GM21717 (cell line): Measurements from ENCODE around the gene DCST2.
A peak's percentile ranks its signal among the peaks of the same experiment; 100 is the strongest.

Experiments
- ATAC-seq: cut with Tn5 transposase; IDR thresholded peaks from one replicate; pipeline ENCODE4 v1.9.1; 2021; ENCODE audit warnings: mild to moderate bottlenecking, moderate library complexity; ENCODE audit not compliant: unreplicated experiment

DCST2 gene

GRCh38 chr1:155030243-155030795, 3.3 kb downstream of the DCST2 start:
- no peak for ATAC-seq

- no peak for ATAC-seq
These were observed 3.9 kb downstream of the DCST2 start for GRCh38 chr1:155029513-155030242.

- no peak for ATAC-seq
These were observed 7.0 kb downstream of the DCST2 start for GRCh38 chr1:155026588-155026987.

- no peak for ATAC-seq
These were observed 7.4 kb downstream of the DCST2 start for GRCh38 chr1:155026154-155026553.

GRCh38 chr1:155024315-155024714, 9.3 kb downstream of the DCST2 start:
- ATAC-seq: no peak

- ATAC-seq: no peak
These were observed 10.0 kb downstream of the DCST2 start for GRCh38 chr1:155023627-155024026.

GRCh38 chr1:155022927-155023236, 10.7 kb downstream of the DCST2 start:
- ATAC-seq: no peak

- ATAC-seq: no peak
These were observed 11.2 kb downstream of the DCST2 start for GRCh38 chr1:155022136-155022926.

- no peak for ATAC-seq
These were observed 14.0 kb downstream of the DCST2 start for GRCh38 chr1:155019377-155020245.

- ATAC-seq: no peak
These were observed 14.8 kb downstream of the DCST2 start for GRCh38 chr1:155018617-155019348.

GRCh38 chr1:155017946-155018316, 15.7 kb downstream of the DCST2 start:
- no peak for ATAC-seq

- peak; percentile 56 for ATAC-seq
These were observed 16.3 kb downstream of the DCST2 start for GRCh38 chr1:155017041-155017945.

GRCh38 chr1:155016231-155016831, 17.2 kb downstream of the DCST2 start:
- no peak for ATAC-seq

- ATAC-seq: no peak
These were observed 17.9 kb downstream of the DCST2 start for GRCh38 chr1:155015527-155016230.

- no peak for ATAC-seq
These were observed 18.7 kb downstream of the DCST2 start for GRCh38 chr1:155014709-155015508.

GRCh38 chr1:155013632-155014031, 19.9 kb downstream of the DCST2 start:
- no peak for ATAC-seq

- no peak for ATAC-seq
These were observed 20.6 kb downstream of the DCST2 start for GRCh38 chr1:155012776-155013602.
